ENCODE data around the gene SLC39A11. TPM values are rescaled to one million over a fixed set of nuclear protein-coding genes. Genes with fewer than 3 reads are reported as not detected.

The SLC39A11 gene
- total RNA-seq, 1 experiment from 2014 or later: 7.9 TPM

DNA sequence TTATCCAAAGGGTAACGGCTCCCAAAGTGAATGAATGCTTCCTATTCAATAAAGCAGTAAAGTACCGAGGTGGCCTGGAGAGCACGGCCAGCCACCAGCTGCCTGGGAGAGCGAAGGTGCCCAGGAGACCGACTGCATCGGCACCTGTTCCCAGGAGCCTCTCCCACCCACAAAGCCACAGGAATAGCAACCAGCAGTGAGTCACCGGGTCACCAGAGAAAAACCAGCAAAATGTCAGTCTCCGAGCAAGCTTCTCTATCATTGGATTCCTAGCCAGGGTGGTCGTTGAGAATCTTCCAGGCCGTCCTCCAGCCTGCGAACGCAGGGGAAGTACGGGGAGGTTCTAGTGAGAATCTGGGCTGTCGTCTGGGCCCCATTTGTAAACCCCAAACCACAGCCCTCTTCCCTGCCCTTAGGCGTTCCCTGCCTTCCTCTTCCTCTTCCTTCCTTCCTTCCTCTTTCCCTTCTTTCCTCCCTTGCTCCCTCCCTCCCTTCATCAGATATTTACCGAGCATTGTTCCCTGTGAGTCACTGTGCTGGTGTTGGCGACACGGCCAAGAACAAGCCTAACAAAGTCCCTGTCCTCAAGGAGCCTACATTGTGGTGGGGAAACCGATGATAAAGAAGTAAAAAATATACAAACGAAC, 114.6 kb downstream of the SLC39A11 start:
- DNase-seq (ENCODE audit: low read depth): peak; percentile 56

DNA sequence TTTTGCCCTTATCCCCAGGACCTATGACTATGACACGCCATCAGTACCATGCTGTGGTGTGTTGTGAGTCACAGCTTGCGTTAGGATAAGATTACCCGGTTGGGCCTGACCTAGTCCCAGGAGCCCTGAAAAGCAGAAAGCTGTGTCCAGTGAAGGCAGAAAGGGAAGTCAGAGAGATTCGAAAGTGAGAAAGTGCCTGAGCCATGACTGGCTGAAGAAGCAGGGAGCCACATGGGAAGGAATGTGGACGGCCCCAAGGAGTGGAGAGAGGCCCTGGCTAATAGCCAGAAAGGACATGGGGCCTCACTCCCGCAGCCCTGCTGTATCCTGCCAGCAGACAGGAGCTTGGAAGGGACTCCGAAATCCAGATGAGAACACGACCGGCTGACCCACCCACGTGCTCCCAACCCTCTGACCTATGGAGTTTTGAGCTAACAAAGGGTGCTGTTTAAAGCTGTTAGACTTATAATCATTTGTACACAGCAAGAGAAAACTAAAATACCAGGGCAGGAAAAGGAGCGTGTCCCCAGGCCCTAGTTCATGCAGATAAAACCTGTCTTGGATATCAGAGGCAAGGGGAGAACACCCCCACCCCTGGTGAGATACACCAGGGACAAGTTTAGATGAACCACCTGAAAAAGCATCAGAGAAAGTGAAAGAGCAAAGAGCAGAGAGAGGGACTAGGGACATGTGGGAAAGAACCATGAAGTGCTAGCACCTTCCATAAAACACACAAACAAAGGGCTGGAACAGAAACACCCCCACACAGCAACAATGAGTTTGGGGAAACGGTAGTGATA, 115.3 kb downstream of the SLC39A11 start:
- peak; percentile 87 for DNase-seq (ENCODE audit: low read depth)

DNA sequence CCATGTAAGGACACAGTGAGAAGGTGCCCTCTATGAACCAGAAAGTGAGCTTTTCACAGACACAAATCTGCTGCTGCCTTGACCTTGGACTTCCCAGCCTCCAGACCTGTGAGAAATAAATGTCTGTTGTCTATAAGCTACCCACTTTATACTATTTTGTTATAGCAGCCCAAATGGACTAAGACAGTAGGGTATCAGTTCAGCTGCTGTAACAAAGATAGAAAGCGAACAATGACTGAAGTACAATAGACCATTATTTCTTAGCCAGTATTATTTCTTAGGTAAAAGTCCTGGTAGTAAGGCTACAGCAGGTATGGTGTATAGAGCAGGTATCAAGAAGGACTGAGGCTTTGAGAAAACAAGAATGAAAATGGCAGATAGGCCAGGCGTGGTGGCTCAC, 117.0 kb downstream of the SLC39A11 start:
- no peak for DNase-seq (ENCODE audit: low read depth)

GRCh38 chr17:72974605-72975232, 117.8 kb downstream of the SLC39A11 start:
- DNase-seq (ENCODE audit: low read depth): no peak

GRCh38 chr17:72972263-72972951, 120.1 kb downstream of the SLC39A11 start:
- no peak for DNase-seq (ENCODE audit: low read depth)

- DNase-seq (ENCODE audit: low read depth): no peak
Measured at GRCh38 chr17:72971226-72971880, 121.1 kb downstream of the SLC39A11 start.

DNA sequence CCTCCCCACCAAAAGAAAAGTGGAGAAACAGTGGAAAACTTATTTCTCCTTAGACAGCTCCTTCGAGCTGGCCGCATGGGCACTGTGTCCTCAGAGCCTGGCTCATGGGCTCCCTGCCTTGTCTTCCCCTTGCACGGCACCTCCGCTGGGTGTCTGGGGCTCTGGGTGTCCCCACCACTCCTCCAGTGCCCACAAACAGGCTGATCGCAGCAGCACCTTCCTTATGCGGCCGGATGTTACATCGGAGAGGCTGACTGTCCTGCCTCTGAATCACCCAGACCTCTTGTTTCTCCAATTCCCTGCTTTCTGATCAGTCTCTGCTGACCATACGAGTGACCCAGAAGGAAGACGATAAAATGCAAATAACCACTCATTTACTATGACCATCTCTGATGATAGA, 121.7 kb downstream of the SLC39A11 start:
- peak; percentile 46 for DNase-seq (ENCODE audit: low read depth)

GRCh38 chr17:72970246-72970645, 122.2 kb downstream of the SLC39A11 start:
- no peak for DNase-seq (ENCODE audit: low read depth)

DNA sequence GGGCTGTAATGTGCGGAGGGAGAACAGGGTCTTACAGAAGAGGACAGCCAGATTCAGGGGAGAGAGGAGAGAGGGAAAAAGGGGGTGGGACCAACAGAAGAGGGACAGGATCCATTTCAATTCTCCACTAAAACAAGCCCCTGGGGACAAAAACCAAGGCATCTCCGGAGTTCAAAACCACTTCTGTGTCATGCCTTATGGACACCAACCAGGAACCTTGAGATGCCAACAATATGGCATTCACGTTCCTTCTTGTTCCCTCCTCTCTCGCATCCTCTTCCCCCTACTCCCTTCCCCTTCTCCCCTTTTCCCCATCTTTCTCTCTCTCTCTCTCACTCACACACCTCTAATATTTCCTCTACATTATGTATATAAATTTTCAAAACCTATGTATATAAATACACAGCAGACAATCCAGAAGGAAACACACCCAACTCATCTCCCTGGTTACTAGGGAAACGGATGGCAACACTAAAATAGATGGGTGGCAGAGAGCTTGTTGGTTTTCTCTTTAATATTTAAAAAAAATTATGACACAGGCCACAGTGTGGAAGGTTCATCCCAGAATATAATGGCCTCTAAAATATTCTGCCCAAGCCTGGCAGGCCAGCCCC, 123.1 kb downstream of the SLC39A11 start:
- no peak for DNase-seq (ENCODE audit: low read depth)

GRCh38 chr17:72968798-72969197, 123.7 kb downstream of the SLC39A11 start:
- no peak for DNase-seq (ENCODE audit: low read depth)

DNA sequence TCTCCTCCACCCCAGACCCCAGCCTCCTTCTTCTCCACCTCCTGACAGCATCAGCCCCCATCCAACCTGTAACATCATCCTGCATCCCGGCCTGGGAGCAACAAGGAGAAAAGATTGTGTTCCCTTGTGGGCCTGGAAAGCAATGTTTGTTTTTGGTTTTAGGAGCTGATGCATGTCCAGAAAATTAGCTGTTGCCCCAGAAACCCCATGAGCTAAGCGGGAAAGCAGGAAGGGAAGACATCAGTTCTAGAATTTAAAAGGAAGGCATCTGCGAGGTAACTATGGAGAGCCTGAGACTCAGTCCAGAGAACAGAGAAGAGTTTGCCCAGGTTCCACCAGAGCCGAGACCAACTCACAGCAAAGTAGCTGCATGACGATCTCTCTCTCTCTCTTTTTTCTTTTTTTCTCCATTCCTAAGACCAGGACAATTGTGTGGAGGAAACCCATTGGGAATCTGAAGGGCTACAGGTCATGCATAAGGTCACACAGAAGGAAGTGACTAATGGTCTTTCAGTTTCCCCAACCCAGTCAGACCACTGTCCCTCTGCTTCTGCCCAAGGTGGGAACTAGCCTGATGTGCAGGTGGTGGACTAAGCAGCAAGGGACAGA, 124.4 kb downstream of the SLC39A11 start:
- DNase-seq (ENCODE audit: low read depth): peak; percentile 47

- no peak for DNase-seq (ENCODE audit: low read depth)
Measured at GRCh38 chr17:72967277-72967970, 125.1 kb downstream of the SLC39A11 start.

DNA sequence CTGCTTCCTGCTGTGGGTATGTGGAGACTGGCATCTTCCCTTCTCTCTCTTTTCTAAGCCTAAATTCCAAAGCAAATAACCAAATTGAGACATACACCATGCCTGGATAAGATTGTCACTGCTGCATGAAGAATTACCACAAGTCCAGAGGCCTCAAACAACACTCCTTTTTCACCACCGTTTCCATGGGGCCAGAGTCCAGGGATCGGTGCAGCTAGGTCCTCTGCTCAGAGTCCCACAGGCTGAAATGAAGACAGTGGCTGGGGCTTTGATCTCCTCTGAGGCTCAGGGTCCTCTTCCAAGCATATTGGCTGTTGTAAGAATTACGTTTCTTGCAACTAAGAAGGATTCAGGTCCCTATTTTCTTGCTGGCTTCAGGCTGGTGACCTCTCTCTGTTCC, 130.4 kb downstream of the SLC39A11 start:
- no peak for DNase-seq (ENCODE audit: low read depth)

- no peak for DNase-seq (ENCODE audit: low read depth)
Measured at GRCh38 chr17:72955391-72956140, 136.9 kb downstream of the SLC39A11 start.

- no peak for DNase-seq (ENCODE audit: low read depth)
Measured at GRCh38 chr17:72954579-72954978, 137.9 kb downstream of the SLC39A11 start.

DNA sequence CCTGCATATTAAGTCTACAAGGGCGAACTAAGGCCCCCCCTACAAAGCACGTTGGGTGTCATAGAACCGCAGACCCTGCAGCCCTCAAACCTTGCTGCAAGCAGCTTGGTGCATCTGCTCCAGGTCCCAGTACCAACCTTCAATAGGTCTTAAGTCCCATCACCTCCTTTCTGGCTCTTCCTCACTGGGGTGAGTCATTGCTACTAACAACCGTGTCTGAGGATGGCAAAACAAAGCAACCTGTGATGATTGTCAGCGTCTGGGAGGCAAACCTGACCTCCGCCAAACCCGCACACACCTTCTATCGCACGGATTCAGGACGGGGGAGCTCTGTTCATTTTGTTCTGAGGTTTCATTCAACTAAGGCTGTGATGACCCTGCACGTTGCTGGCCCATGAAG, 138.9 kb downstream of the SLC39A11 start:
- no peak for DNase-seq (ENCODE audit: low read depth)

- no peak for DNase-seq (ENCODE audit: low read depth)
Measured at GRCh38 chr17:72952641-72953315, 139.7 kb downstream of the SLC39A11 start.

DNA sequence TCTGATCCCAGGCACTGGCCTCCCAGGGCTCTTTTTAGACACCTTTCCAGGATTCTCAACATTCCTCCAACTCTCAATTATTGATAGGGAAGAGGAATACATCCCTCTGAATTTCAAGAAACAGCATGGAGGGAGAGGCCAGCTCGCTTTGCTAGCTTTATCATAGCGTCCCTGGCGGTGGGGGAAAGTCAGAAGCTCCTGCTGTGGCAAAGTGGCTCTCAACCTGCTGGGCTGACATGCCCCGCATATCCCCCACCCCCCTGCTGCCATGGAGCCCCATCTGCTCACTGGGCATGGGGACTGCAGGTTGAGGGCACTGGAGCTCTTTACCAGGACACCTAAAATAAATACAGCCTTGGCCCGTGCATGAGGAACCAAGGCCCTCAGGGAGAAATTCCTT, 140.3 kb downstream of the SLC39A11 start:
- DNase-seq (ENCODE audit: low read depth): no peak

Measured in RPMI7951 (cell line).